Measurements from ENCODE around the gene CHKA. TPM values are rescaled to one million over a fixed set of nuclear protein-coding genes. Genes with fewer than 3 reads are reported as not detected.

CHKA gene
- total and polyA plus RNA-seq, 2 experiments from 2014 or later: 37.1 to 94.4 TPM

DNA sequence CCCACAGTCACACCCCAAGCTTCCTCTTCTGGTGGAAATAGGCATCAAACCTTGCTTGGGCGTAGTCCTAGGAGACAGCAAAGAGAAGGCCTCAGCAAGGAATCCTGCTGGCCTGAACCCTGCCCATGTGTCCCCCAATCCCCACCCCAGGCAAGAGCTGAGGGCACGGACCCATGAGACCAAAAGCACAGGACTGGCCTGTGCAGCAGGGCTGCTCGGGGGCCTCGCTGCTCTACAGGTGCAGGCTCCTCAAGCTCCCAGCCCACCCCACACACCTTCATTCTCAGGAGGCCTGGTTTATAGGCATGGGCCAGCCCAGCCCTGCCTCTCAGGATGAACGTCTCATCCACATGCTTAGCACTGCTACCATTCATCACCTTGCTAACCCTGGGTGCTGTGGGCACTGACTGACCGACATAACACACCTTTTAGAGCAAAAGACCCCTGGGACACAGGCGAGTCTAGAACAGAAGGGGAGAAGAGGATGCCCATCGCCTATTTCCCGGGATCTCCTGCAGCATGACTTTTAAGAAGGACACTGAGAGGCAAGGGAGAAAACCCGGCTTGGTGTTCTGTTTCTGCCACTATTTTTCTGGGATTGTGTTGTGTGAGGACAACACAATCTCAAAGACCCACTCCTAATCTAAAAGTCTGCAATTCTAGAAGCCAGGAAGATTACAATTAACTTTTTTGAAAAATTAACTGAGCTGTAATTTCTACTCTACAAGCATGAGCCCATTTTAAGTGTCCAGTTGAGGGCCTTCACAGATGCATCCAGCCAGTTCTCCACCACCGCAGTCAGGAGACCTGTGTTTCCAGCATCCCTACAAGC lies 67.0 kb downstream of the CHKA start:
- no peak for TF ChIP-seq ZNF114 (CRISPR knock-in tag; IDR thresholded peaks at IDR 0.05)
- no peak for TF ChIP-seq CREB1 (CRISPR knock-in tag; IDR thresholded peaks at IDR 0.05; ENCODE audit: low read depth)
- TF ChIP-seq JUNB (IDR thresholded peaks at IDR 0.05; ENCODE audit: unreplicated experiment): no peak
- TF ChIP-seq NANOG (IDR thresholded peaks at IDR 0.05; ENCODE audit: borderline replicate concordance): no peak
- TF ChIP-seq, protein P1, sequence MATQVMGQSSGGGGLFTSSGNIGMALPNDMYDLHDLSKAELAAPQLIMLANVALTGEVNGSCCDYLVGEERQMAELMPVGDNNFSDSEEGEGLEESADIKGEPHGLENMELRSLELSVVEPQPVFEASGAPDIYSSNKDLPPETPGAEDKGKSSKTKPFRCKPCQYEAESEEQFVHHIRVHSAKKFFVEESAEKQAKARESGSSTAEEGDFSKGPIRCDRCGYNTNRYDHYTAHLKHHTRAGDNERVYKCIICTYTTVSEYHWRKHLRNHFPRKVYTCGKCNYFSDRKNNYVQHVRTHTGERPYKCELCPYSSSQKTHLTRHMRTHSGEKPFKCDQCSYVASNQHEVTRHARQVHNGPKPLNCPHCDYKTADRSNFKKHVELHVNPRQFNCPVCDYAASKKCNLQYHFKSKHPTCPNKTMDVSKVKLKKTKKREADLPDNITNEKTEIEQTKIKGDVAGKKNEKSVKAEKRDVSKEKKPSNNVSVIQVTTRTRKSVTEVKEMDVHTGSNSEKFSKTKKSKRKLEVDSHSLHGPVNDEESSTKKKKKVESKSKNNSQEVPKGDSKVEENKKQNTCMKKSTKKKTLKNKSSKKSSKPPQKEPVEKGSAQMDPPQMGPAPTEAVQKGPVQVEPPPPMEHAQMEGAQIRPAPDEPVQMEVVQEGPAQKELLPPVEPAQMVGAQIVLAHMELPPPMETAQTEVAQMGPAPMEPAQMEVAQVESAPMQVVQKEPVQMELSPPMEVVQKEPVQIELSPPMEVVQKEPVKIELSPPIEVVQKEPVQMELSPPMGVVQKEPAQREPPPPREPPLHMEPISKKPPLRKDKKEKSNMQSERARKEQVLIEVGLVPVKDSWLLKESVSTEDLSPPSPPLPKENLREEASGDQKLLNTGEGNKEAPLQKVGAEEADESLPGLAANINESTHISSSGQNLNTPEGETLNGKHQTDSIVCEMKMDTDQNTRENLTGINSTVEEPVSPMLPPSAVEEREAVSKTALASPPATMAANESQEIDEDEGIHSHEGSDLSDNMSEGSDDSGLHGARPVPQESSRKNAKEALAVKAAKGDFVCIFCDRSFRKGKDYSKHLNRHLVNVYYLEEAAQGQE (IDR thresholded peaks at IDR 0.05; ENCODE audit: unreplicated experiment): no peak
- no peak for TF ChIP-seq EZH2phosphoT487 (IDR thresholded peaks at IDR 0.05; ENCODE audit: unreplicated experiment)
- Mint-ChIP-seq H3K27ac (0 out of 2 replicates have a peak overlapping the region, but pooled peaks have one; percentile 43), H3K4me1 (peaks cover 23% of the 10 kb centered on the region), H3K36me3 (ENCODE audit: low read depth) (peaks cover 33% of the 10 kb centered on the region), H3K27me3 (ENCODE audit: insufficient read depth, low read depth, poor library complexity) (peaks cover 21% of the 10 kb centered on the region), H3K9me3 (no peaks in the 10 kb centered on the region; the same call in 2 of the 3 replicates), H3K4me3 (no peak overlapping the region; the same call in 2 of the 3 replicates)
- DNase-seq (ENCODE audit: low spot score) (no peak), ATAC-seq (no peak)
- no peak overlapping the region for H2AFZ ChIP-seq
- peaks cover 11% of the 10 kb centered on the region; the same call in 1 of the 2 replicates for H3K36me3 ChIP-seq (ENCODE audit: insufficient read depth)
- H4K20me1 ChIP-seq (replicated peaks; ENCODE audit: insufficient read depth): peaks cover 9% of the 10 kb centered on the region
- no peak overlapping the region for H3K4me3 ChIP-seq
- peaks cover 27% of the 10 kb centered on the region for H3F3A ChIP-seq (replicated peaks; ENCODE audit: low read depth)
- peak overlapping the region; percentile 39; the same call in 1 of the 2 replicates for H3K27ac ChIP-seq (ENCODE audit: low read depth)
- no peaks in the 10 kb centered on the region for H3K27me3 ChIP-seq (ENCODE audit: insufficient read depth)
- H3K79me2 ChIP-seq (replicated peaks; ENCODE audit: insufficient read depth): no peaks in the 10 kb centered on the region
- no peaks in the 10 kb centered on the region for H3K9me2 ChIP-seq (ENCODE audit: insufficient read depth)
- H3K4me2 ChIP-seq: no peak overlapping the region
- H3K4me1 ChIP-seq (ENCODE audit: insufficient read depth): peaks cover 6% of the 10 kb centered on the region; the same call in 1 of the 2 replicates

DNA sequence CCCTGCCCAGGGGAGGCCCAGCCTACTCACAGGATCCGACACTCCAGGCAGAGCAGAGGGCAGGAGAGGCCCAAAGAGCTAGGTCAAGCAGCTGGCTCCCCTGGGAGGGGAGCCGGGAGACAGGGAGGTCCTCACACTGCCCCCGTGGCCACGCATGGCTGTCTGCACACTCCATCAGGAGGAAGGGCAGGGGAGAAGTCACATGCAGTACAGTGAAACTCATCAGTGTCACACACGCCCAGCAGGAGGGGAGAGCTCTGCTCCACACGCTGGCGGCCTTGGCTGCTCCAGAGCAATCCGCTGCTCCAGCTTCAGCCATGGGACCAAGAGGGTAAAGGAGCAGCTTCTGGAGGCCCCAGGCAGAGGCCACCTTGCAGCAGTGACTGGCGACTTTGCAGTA lies 68.1 kb downstream of the CHKA start:
- no peak overlapping the region for H3K27ac Mint-ChIP-seq
- no peak overlapping the region; the same call in 2 of the 3 replicates for H3K4me3 Mint-ChIP-seq
- DNase-seq (ENCODE audit: low spot score): no peak
- no peak for TF ChIP-seq ZNF114 (CRISPR knock-in tag; IDR thresholded peaks at IDR 0.05)
- TF ChIP-seq EZH2 (IDR thresholded peaks at IDR 0.05; ENCODE audit: low read depth, unreplicated experiment): no peak
- TF ChIP-seq ZNF331 (CRISPR knock-in tag; IDR thresholded peaks at IDR 0.05; ENCODE audit: low read depth): no peak
- TF ChIP-seq STAT1 (IDR thresholded peaks at IDR 0.05; ENCODE audit: unreplicated experiment): no peak
- TF ChIP-seq, protein P1 (IDR thresholded peaks at IDR 0.05; ENCODE audit: unreplicated experiment): no peak
- TF ChIP-seq EZH2phosphoT487 (IDR thresholded peaks at IDR 0.05; ENCODE audit: unreplicated experiment): no peak

More for the DNA sequence above, 68.1 kb downstream of the CHKA start:
- ATAC-seq: no peak
- Histone ChIP-seq H3K27me3 (ENCODE audit: insufficient read depth) (no peaks in the 10 kb centered on the region), H3F3A (replicated peaks; ENCODE audit: low read depth) (peaks cover 26% of the 10 kb centered on the region), H3K4me3 (no peak overlapping the region), H3K27ac (ENCODE audit: low read depth) (peak overlapping the region; percentile 72), H4K20me1 (replicated peaks; ENCODE audit: insufficient read depth) (peaks cover 3% of the 10 kb centered on the region), H3K79me2 (replicated peaks; ENCODE audit: insufficient read depth) (no peaks in the 10 kb centered on the region), H3K36me3 (ENCODE audit: insufficient read depth) (peaks cover 3% of the 10 kb centered on the region; the same call in 1 of the 2 replicates), H3K9me2 (ENCODE audit: insufficient read depth) (no peaks in the 10 kb centered on the region), H3K4me2 (no peak overlapping the region), H3K4me1 (ENCODE audit: insufficient read depth) (peaks cover 6% of the 10 kb centered on the region; the same call in 1 of the 2 replicates), H2AFZ (no peak overlapping the region)
- Mint-ChIP-seq H3K9me3 (no peaks in the 10 kb centered on the region; the same call in 2 of the 3 replicates), H3K4me1 (peaks cover 23% of the 10 kb centered on the region), H3K36me3 (ENCODE audit: low read depth) (peaks cover 22% of the 10 kb centered on the region), H3K27me3 (ENCODE audit: insufficient read depth, low read depth, poor library complexity) (peaks cover 24% of the 10 kb centered on the region)
